ENCODE measurements around the gene CPEB2.

Gene CPEB2

DNA sequence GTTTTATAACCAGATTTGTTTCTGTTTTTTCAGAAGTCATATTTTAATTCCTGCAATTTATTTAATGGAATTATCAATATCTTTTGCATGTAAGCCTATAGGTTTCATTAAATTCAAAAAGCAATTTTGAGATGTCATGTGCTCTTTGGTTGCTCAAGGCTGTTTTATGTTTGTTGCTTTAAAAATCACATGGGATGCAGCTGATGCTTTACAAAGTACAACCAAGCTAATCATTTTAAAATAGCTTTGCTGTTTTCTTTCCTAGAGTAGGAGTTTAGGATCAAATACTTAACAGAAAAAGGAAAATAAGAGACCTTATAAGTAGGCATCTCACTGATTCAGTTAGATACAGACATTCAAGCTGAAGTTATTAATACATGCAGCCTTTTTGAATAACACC lies 11.3 kb downstream of the CPEB2 start:
- DNase-seq (ENCODE audit: low spot score) = no peak
- TF ChIP-seq, protein P1, sequence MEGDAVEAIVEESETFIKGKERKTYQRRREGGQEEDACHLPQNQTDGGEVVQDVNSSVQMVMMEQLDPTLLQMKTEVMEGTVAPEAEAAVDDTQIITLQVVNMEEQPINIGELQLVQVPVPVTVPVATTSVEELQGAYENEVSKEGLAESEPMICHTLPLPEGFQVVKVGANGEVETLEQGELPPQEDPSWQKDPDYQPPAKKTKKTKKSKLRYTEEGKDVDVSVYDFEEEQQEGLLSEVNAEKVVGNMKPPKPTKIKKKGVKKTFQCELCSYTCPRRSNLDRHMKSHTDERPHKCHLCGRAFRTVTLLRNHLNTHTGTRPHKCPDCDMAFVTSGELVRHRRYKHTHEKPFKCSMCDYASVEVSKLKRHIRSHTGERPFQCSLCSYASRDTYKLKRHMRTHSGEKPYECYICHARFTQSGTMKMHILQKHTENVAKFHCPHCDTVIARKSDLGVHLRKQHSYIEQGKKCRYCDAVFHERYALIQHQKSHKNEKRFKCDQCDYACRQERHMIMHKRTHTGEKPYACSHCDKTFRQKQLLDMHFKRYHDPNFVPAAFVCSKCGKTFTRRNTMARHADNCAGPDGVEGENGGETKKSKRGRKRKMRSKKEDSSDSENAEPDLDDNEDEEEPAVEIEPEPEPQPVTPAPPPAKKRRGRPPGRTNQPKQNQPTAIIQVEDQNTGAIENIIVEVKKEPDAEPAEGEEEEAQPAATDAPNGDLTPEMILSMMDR (IDR thresholded peaks at IDR 0.05; ENCODE audit: extremely low read depth, insufficient read depth, missing control alignments) = no peak
- in situ Hi-C loops (cut with MboI; ENCODE audit: low pct_unique_long_range_greater_than_20kb, low sequenced_read_pairs, unreplicated experiment) = loop anchor here (25.0 kb wide), 4 partner anchors 649 to 1401 kb away; partner anchors contain the start of gene FBXL5

DNA sequence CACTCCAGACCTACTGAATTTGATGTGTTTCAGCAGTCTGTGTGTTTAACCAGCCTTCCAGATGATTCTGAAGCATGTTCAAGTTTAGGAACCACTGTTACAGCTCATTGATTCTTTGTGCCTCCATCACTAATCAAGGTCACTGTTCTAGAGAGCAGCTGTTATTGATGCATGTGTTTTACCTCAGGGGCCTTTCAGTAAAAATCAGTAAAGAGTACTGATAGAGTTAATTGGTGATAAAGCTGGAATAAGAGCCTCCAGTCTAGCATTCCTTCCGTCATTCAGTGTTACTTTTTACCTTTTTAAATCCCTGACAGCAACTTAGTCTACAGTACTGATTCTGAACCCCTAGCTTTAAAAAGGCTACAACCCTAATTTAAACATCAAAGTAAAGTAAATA lies 12.9 kb downstream of the CPEB2 start:
- in situ Hi-C loops (cut with MboI; ENCODE audit: low pct_unique_long_range_greater_than_20kb, low sequenced_read_pairs, unreplicated experiment) = loop anchor here (25.0 kb wide), 4 partner anchors 647 to 1403 kb away; partner anchors contain the start of gene FBXL5
- no peak for DNase-seq (ENCODE audit: low spot score)
- TF ChIP-seq, protein P1 (IDR thresholded peaks at IDR 0.05; ENCODE audit: extremely low read depth, insufficient read depth, missing control alignments) = no peak

- in situ Hi-C loops (cut with MboI; ENCODE audit: low pct_unique_long_range_greater_than_20kb, low sequenced_read_pairs, unreplicated experiment) = loop anchor here (25.0 kb wide), 4 partner anchors 644 to 1406 kb away; partner anchors contain the start of gene FBXL5
- DNase-seq (ENCODE audit: low spot score) = no peak
- TF ChIP-seq, protein P1 (IDR thresholded peaks at IDR 0.05; ENCODE audit: extremely low read depth, insufficient read depth, missing control alignments) = no peak
These were observed 16.1 kb downstream of the CPEB2 start for GRCh38 chr4:15018361-15018760.

DNA sequence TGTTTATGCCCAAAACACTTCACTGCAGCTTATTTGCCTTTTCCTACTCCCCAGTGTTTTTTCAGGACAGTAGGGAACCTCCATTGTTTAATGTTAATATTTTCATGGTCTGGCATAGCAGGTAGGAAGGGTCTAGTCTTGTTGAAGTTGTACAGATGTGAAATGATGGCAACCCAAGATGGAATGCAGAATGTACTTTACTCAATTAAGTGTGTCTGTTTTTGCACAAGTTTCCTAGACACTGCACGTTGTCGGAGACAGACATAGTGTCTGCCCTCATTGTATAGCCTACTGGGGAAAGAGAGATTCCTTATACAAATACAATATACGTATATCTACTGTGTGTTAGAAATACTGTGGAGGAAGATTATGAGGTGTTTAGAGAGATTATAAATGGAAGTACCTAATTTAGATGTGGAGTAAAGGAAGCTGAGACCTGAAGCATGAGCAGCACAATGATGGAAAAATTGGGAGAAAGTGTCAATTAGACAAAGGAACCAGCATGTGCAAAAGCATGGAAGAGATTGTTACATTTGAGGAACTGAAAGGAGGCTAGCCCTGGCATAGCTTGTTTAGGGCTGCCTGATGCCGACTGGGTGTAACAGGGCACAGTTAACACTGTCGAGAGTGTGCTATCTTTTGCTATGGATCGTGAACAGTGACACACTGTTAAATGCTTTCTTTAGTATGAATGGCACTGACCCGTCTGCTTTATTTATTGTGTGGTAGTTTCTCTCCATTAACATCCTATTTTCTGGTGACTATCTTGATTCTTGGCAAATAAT lies 18.4 kb downstream of the CPEB2 start:
- TF ChIP-seq, protein P1 (IDR thresholded peaks at IDR 0.05; ENCODE audit: extremely low read depth, insufficient read depth, missing control alignments) = no peak
- in situ Hi-C loops (cut with MboI; ENCODE audit: low pct_unique_long_range_greater_than_20kb, low sequenced_read_pairs, unreplicated experiment) = loop anchor here (25.0 kb wide), 4 partner anchors 642 to 1408 kb away; partner anchors contain the start of gene FBXL5
- no peak for DNase-seq (ENCODE audit: low spot score)

- TF ChIP-seq, protein P1 (IDR thresholded peaks at IDR 0.05; ENCODE audit: extremely low read depth, insufficient read depth, missing control alignments) = no peak
- in situ Hi-C loops (cut with MboI; ENCODE audit: low pct_unique_long_range_greater_than_20kb, low sequenced_read_pairs, unreplicated experiment) = loop anchor here (25.0 kb wide), 4 partner anchors 641 to 1409 kb away; partner anchors contain the start of gene FBXL5
- no peak for DNase-seq (ENCODE audit: low spot score)
These were observed 19.0 kb downstream of the CPEB2 start for GRCh38 chr4:15021311-15021710.

- no peak for DNase-seq (ENCODE audit: low spot score)
- TF ChIP-seq, protein P1 (IDR thresholded peaks at IDR 0.05; ENCODE audit: extremely low read depth, insufficient read depth, missing control alignments) = no peak
- in situ Hi-C loops (cut with MboI; ENCODE audit: low pct_unique_long_range_greater_than_20kb, low sequenced_read_pairs, unreplicated experiment) = loop anchor here (25.0 kb wide), 4 partner anchors 640 to 1410 kb away; partner anchors contain the start of gene FBXL5
These were observed 19.7 kb downstream of the CPEB2 start for GRCh38 chr4:15021946-15022345.

Measured in GM13977 (cell line).